A549 treated with AZD9567 at 1 μM for 4 hours (cell line): ENCODE data around the gene ASTN2. TPM values are rescaled to one million over a fixed set of nuclear protein-coding genes. Genes with fewer than 3 reads are reported as not detected.

Source experiments
- total RNA-seq: library from RNA; stranded (reverse); fragments of 200-300 nt; extraction: Qiagen RNA extraction; gene quantifications from 5 replicates; pipeline ENCODE4 v1.2.3, GENCODE V29; 2022; ENCODE audit not compliant: insufficient read depth

ASTN2 gene
- total RNA-seq = 2.3 to 4.6 TPM (median 4.4 TPM) in 5 replicates

GRCh38 chr9:117414906-117415331 is at the start of gene ASTN2:
Gene ASTN2, minus strand, starts transcription at chr9:117415057. Its CDS starts 119 bp downstream, at chr9:117414938.

GRCh38 chr9:116687074-116687753 is 727.6 kb downstream of the ASTN2 start, which contains the start of gene TRIM32:
Gene TRIM32, plus strand, starts transcription at chr9:116687305. Its CDS starts 10,438 bp downstream, at chr9:116697743.

